ENCODE measurements around the gene EXOC3L4.
"Not testable (repeated sequence)": the region's sequence is repeated elsewhere in the genome, so short reads cannot be mapped to it uniquely, and the experiment has no call there.

EXOC3L4 gene

DNA sequence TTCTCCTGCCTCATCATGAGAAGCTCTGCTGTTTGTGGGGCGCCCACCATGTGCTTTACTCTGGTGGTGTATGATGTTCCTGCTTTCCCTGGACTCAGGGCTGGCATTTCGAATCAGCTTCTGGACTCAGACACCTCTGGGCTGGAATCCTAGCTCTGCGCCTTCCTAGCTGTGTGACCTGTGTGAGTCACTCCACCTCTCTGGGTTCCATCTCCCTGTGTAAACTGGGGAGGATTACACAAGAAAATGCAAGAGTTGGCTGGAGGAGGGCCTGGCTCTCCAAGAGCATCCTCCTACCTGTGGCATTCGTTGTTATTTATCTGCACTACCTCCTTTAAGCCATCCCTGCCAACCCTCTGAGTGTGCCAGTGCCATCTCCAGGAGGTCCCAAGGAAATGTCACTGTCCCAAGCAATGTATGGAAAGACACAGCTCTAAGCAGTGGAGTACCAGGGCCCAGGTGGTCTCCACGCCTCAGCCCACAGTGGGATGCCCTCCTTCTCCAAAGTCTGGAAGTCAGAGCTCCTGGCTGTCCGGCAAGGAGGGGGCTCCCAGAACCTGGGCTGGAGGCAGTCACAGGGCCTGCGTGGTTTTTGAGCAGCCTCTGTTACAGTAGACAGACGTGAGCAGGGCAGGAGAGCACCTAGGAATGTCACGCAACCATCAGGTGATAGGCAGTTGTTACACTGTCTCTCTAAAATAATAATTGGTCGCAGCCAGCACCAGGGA is 21.5 kb downstream of the EXOC3L4 start:
- TF ChIP-seq, protein P1, sequence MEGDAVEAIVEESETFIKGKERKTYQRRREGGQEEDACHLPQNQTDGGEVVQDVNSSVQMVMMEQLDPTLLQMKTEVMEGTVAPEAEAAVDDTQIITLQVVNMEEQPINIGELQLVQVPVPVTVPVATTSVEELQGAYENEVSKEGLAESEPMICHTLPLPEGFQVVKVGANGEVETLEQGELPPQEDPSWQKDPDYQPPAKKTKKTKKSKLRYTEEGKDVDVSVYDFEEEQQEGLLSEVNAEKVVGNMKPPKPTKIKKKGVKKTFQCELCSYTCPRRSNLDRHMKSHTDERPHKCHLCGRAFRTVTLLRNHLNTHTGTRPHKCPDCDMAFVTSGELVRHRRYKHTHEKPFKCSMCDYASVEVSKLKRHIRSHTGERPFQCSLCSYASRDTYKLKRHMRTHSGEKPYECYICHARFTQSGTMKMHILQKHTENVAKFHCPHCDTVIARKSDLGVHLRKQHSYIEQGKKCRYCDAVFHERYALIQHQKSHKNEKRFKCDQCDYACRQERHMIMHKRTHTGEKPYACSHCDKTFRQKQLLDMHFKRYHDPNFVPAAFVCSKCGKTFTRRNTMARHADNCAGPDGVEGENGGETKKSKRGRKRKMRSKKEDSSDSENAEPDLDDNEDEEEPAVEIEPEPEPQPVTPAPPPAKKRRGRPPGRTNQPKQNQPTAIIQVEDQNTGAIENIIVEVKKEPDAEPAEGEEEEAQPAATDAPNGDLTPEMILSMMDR (IDR thresholded peaks at IDR 0.05; ENCODE audit: borderline replicate concordance, insufficient read depth, low read depth, low read length) = no peak
- H3K4me3 ChIP-seq (ENCODE audit: low read depth, low read length) = no peak overlapping the region

DNA sequence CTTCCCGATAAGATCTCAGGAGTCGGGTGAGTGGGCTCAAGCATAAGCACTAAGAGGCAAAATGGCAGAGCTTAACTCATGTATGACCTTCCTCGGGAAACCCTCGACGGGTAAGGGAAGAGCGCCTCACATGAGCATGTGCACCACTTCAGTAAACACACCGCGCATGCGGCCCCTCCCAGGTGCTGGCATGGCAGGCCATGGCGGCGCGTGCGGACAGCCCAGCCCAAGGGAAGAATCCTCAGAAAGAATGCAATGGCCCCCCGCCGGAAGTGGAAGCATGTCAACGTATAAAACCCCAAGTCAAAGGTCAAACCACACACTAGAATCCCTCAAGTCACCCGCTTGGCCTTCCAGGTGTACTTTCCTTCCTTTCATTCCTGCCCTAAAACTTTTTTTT is 22.1 kb downstream of the EXOC3L4 start:
- H3K4me3 ChIP-seq (ENCODE audit: low read depth, low read length) = no peak overlapping the region
- TF ChIP-seq, protein P1 (IDR thresholded peaks at IDR 0.05; ENCODE audit: borderline replicate concordance, insufficient read depth, low read depth, low read length) = no peak

- not testable (repeated sequence) for H3K4me3 ChIP-seq (ENCODE audit: low read depth, low read length)
Measured at GRCh38 chr14:103117499-103117898, 23.0 kb downstream of the EXOC3L4 start.

GRCh38 chr14:103118018-103118662 is 23.6 kb downstream of the EXOC3L4 start:
- H3K4me3 ChIP-seq (ENCODE audit: low read depth, low read length) = no peak overlapping the region
- TF ChIP-seq, protein P1 (IDR thresholded peaks at IDR 0.05; ENCODE audit: borderline replicate concordance, insufficient read depth, low read depth, low read length) = no peak

- TF ChIP-seq, protein P1 (IDR thresholded peaks at IDR 0.05; ENCODE audit: borderline replicate concordance, insufficient read depth, low read depth, low read length) = no peak
- H3K4me3 ChIP-seq (ENCODE audit: low read depth, low read length) = no peak overlapping the region
Measured at GRCh38 chr14:103118663-103119404, 24.3 kb downstream of the EXOC3L4 start.

DNA sequence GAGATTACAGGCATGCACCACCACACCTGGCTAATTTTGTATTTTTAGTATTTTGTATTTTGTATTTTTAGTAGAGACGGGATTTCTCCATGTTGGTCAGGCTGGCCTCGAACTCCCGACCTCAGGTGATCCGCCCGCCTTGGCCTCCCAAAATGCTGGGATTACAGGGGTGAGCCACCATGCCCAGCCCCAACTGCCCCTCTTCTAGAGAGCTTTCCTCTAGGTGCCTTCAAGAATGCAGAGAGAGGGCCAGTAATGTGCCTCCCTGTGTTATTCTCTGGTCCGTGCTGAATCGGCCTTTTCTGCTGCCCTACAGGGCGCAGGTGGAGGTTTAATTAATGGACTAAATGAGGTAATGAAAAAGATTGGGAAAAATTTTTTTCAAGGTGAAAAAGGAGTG is 25.0 kb downstream of the EXOC3L4 start:
- H3K4me3 ChIP-seq (ENCODE audit: low read depth, low read length) = not testable (repeated sequence)

- TF ChIP-seq, protein P1 (IDR thresholded peaks at IDR 0.05; ENCODE audit: borderline replicate concordance, insufficient read depth, low read depth, low read length) = no peak
- H3K4me3 ChIP-seq (ENCODE audit: low read depth, low read length) = no peak overlapping the region
Measured at GRCh38 chr14:103121121-103121845, 26.8 kb downstream of the EXOC3L4 start.
